Measurements from ENCODE around the gene CEP131.

Gene CEP131

DNA sequence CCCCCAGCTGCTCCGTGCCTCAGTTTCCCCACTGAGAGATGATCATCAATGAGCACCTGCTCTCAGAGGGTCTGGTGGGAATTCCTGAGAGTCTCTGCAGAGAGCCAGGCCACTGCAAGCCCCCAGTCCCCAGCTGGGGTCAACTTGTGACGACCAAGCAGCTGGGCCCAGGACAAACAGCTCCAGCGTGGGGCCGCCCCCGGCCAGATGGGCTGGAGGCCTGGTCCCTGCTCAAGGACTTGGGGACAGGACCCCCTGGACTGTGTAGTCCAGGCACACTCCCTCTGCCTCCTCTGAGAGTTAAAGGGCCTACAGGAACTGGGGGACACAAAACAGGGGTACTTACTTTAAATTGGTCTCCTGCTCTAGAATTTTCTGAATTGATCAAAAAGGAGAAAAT is 40.2 kb downstream of the CEP131 start:
- no peak for DNase-seq

DNA sequence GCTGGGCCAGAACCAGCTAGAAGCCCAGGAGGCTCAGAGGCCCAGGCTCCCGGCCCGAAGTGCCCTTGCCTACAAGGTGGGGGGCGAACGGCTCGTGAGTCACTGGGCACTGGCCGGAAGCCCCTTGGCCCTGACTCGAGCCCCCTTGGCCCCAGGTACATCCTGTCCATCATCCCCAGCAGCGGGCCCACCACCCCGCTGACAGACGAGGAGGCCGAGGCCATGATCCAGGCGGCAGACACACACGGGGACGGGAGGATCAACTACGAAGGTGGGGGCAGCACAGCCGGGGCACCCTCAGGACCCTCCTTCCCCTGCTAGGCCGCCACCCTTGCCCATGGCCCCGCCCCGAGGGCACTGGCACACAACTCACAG is 41.0 kb downstream of the CEP131 start:
- DNase-seq, result no peak

- DNase-seq, result no peak
These were observed 41.6 kb downstream of the CEP131 start for GRCh38 chr17:81180836-81181810.

DNA sequence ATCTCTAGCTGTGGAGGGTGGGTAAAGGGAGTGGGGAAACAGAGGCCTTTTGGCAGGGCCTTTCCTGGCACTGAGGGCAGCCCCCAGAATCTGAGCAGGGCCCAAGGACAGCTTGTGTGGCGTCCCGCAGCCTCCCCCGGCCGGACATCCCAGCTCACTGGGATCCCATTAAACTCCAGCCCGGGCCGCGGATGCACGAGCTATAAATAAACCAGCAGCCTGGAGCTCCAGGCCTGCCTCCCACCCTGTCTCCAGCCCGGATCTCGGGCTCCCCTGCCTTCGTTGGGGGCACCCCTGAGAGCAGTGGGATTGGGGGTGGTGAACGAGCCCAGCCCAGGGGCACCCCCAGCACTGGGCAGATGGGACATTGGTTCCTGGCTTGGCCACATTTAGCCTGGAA is 42.9 kb downstream of the CEP131 start:
- no peak for DNase-seq

- DNase-seq, result no peak
These were observed 43.5 kb downstream of the CEP131 start for GRCh38 chr17:81179220-81179619.

DNA sequence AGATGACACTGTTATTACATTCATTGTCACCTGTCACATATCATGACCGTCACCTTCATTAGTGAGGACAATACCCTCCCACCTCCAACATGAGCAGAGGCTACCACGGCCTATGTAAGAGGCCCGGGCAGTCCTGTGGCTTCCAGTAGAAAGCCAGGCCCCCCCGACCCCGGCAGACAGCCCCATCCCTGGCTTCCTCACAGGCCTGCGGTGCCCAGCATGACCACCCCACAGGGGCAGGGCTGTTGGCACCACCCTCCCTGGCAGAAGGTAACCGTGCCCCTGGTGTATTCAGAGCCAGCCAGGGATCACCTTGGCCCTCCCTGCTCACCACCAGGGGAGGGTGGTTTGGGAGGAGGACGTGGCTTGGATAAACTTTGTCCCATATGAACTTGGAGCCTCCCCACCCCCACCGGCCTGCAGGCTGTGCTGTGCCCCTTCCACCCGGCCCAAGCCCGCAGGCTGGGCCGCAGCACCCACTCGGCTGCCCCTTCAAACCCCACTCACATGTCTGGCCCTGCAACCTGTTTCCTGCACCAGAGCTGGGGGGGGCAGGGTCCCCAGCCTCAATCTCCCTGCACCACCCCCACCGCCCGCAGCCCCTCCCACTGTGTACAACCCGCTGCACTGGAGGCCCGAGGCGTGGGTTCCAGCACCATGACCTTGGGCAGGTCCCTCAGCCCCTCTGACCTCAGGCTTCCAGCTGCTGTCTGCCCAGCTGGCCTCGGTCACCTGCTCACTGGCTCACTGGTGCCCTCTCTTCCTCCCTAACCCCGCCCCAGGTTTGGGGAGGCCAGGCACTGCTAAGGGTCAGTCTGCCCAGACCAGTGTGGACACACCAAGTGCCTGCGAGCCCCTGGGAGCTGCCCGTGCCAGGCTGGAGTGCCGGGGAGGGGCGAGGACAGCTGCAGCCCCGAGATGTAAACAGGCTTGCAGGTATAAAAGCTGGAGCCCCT is 44.4 kb downstream of the CEP131 start:
- DNase-seq, result no peak

- no peak for DNase-seq
These were observed 46.1 kb downstream of the CEP131 start for GRCh38 chr17:81176666-81177065.

GRCh38 chr17:81173762-81174155 is 49.0 kb downstream of the CEP131 start:
- no peak for DNase-seq

- no peak for DNase-seq
These were observed 49.6 kb downstream of the CEP131 start for GRCh38 chr17:81173052-81173761.

- no peak for DNase-seq
These were observed 50.8 kb downstream of the CEP131 start for GRCh38 chr17:81171941-81172340.

- DNase-seq, result no peak
These were observed 51.9 kb downstream of the CEP131 start for GRCh38 chr17:81170727-81171494.

DNA sequence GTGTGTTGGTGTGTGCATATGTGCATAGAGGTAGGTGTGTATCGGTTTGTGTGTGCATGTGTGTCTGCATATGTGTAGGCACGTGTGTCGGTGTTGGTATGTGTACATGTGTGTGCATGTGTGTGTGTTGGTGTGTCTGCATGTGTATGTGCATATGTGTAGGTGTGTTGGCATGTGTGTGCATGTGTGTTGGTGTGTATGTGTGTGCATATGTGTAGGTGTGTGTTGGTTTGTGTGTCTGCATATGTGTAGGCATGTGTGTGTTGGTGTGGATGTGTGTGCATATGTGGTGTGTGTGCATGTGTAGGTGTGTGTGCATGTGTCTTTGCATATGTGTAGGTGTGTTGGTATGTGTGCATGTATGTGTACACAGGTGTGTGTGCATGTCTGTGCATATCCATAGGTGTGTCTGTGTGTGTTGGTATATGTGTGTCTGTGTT is 52.9 kb downstream of the CEP131 start:
- no peak for DNase-seq

- DNase-seq, result no peak
These were observed 55.1 kb downstream of the CEP131 start for GRCh38 chr17:81167638-81168037.

GRCh38 chr17:81167194-81167524 is 55.6 kb downstream of the CEP131 start:
- no peak for DNase-seq

DNA sequence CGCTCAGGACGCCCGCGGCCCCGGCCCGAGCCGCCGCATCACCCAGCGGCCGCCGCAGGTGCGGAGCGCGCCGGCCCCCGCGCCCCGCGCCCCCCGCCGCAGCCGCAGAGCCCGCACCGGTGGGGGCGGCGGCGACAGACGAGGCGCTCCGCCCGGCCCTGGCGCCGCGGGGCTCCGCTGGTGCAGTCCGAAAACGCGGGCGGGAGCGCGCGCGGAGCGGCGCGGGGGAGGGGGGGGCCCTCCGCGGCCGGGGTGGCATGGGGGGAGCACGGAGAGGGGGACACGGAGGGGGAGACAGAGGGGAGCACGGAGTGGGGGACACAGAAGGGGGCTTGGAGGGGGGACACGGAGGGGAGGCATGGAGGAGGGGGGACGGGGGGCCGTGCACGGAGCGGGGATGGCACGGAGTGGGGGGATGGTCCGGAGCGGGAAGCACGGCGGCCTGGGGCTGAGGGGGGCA is 56.7 kb downstream of the CEP131 start, which contains the start of gene AATK:
AATK (minus strand) TSS at position 189 of the 460 bp plus-strand sequence. CDS start 229 bp downstream, outside the sequence.
- no peak for DNase-seq

DNA sequence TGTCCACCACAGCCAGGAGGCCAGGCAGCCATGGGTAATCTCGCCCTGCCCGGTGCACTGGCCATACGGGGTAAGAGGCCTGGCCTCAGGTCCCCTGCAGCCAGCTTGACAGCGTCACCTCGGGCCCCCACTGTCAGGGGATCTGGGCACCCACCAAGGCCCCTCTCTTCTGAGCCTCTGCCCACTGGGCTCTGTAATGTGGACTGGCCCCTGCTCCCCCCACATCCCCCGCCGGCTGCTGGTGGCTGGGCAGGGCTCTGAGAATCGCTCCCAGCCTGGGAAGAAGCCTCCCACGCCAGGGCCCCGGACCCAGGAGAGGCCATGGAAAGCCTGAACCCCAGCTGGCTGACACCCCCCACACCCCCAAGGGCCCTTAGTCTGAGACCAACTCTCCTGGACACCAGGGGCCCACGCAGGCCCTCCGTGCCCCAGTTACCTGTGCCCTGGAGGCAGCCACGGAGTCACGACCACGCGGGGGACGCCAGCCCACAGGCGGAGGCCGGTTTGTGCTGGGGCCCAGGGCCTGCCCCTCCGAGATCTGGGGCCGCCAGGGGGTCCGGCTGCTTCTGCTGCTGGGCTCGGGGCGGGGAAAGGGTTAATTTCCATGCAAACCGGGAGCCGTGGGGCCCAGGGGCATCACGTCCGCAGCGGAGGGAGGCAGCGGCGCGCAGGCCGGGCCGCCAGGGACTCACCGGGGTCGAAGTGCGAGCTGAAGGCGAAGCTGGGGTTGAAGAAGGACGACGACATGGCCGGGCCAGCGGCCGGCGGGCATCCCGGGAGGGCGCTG is 57.3 kb downstream of the CEP131 start, which contains the start of gene PVALEF:
PVALEF (plus strand) TSS at position 262 of the 787 bp plus-strand sequence. CDS start 15,720 bp downstream, outside the sequence.
- no peak for DNase-seq

DNA sequence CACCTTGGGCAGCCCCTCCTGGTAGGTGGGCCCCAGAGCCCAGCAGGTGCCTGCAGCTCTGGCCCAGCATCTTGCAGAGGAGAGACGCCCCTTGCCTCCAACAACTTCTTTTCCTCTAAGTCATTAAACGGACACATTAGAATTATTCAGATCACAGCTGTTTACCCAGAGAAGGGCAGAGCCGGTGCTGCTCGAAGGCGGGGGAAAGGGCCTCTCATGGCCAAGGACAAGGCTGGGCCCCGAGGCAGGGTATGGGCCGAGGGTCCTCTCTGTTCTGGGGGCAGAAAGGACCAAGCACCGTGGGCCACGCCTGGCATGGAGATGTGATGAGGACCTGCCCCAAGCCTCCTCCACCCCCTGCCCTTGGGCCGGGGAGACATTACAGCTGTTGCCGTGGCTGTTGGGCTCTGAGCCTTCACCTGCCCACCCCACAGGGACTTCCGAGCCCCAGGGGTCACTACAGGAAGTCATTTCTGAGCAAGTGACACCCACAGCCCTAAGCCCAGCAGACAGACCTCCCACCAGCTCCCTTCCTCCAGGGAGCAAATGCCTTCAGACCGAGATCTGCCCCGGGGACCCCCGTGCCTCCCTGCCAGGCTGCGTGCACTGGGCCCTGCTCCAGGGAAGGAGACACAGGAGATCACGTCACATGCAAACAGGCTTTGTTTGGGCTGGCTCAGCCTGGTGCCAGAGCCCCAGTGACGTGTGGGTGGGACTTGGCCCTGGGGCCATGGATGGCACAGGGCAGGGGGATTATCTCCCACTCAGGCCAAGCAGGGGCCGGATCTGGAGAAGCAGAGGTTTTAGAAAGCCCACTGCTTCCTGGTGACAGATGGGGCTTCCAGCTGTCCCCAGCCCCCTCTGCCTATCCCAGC is 58.2 kb downstream of the CEP131 start:
- no peak for DNase-seq

- no peak for DNase-seq
These were observed 58.9 kb downstream of the CEP131 start for GRCh38 chr17:81163703-81164370.

DNA sequence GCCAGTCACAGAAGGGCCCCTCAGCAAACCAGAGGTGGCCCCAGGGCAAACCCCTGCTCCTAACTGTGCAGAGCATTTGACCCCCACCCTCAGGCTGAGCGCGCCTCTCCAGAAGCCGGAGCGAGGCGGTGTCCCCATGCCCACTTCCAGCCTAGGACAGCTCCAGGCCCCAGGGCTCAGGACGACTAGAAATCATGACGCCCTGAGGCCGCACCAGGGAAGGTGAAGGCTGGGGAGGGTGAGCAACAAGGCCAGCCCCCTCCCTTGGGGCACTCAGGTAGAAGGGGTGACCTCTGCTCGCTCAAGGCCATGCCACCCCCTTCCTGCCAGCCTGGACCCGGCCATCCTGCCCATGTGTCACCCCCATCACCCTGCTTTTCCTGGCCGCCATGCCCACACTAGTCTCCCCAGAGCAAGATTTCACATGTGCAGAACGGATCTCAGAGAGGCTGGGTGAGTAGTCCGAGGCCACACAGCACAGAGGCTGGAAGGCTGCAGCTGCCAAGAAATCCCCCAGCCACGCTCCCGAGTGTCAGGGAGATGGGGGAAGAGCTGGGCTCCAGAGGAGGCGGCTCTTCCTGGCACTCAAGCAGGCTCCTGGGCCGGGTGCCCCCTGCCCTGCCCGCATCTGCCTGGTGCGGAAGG is 59.6 kb downstream of the CEP131 start:
- DNase-seq, result no peak

All from NCI-H187 treated with DMSO at 0.1 percent for 48 hours (cell line).